Transverse colon (tissue), 4 donors: ENCODE measurements around the gene ARL6IP4. TPM values are rescaled to one million over a fixed set of nuclear protein-coding genes. Genes with fewer than 3 reads are reported as not detected.

Experiments
- DNase-seq: peaks from one replicate; pipeline ENCODE4 v3.0.0-alpha.2; 2019
- H3K27ac ChIP-seq, 4 donors: fragments of 200-600 bp; sonication (generic); 2 replicates each; pipeline ENCODE4 v1.5.1; 2016 to 2018; ENCODE audit warnings: inconsistent platforms in 4 of 4
- H3K27me3 ChIP-seq: fragments of 200-600 bp; sonication (generic); 2 replicates; pipeline ENCODE4 v1.5.1; 2017; ENCODE audit warnings: inconsistent platforms
- H3K36me3 ChIP-seq, 4 donors: fragments of 200-600 bp; sonication (generic); 2 replicates each; pipeline ENCODE4 v1.5.1; 2017 to 2019; ENCODE audit warnings: inconsistent platforms in 4 of 4
- H3K4me1 ChIP-seq, 4 donors: fragments of 200-600 bp; sonication (generic); 2 replicates each; pipeline ENCODE4 v1.5.1; 2017 to 2020; ENCODE audit warnings: inconsistent platforms in 4 of 4
- H3K4me3 ChIP-seq, 4 donors: fragments of 200-600 bp; sonication (generic); 1 replicate in 1 of 4; 2 replicates in 3 of 4; pipeline versions ENCODE4 v1.5.1 to v1.6.1; 2017 to 2019; ENCODE audit warnings: inconsistent platforms in 4 of 4
- H3K9me3 ChIP-seq, 2 donors: fragments of 200-600 bp; sonication (generic); 2 replicates each; pipeline ENCODE4 v1.5.1; 2017 to 2019; ENCODE audit warnings: inconsistent platforms in 2 of 2
- EP300 ChIP-seq: sonication (generic); formaldehyde crosslinking; IDR thresholded peaks from one replicate; pipeline ENCODE4 v1.6.1; 2017; ENCODE audit warnings: antibody characterized with exemption, low read depth
- POLR2A ChIP-seq: fragments of 450-650 bp; IDR thresholded peaks from one replicate; pipeline ENCODE4 v1.6.1; 2016; ENCODE audit warnings: antibody characterized with exemption, mild to moderate bottlenecking, moderate library complexity
- POLR2AphosphoS5 ChIP-seq, 3 donors: sonication (generic); formaldehyde crosslinking; IDR thresholded peaks; one replicate each; pipeline ENCODE4 v1.6.1; 2016; ENCODE audit warnings: antibody characterized with exemption in 3 of 3
- WGBS, 2 donors: methylation state at CpG; one replicate each; pipeline ENCODE4 v1.1.5; 2018; ENCODE audit warnings: low coverage in 1 of 2; 5-methylcytosine and 5-hydroxymethylcytosine counted together
- in situ Hi-C, 4 donors: fragments of 200-750 bp; cut with MboI; loops; one replicate each; pipeline versions ENCODE4 v1.15.0 to v1.15.1; 2017; ENCODE audit warnings: low sequenced_read_pairs in 3 of 4, low pct_ligation_motif_present in 1 of 4, low pct_unique_long_range_greater_than_20kb in 1 of 4
- intact Hi-C: fragments of 100-400 bp; cut with DNase I; formaldehyde crosslinking; loops from one replicate; pipeline ENCODE4 v1.15.1; 2023; ENCODE audit warnings: low total_unique reads
- total RNA-seq, 4 donors: library from RNA; depleted of rRNA; stranded (reverse); fragments of >200 nt; gene quantifications; one replicate each; pipeline ENCODE4 v1.1.0, GENCODE V29; 2016
- TF ChIP-seq, protein P1 (sequence below), 5 experiments: fragments of 200-600 bp in 3 of 5; fragments of 450-650 bp in 2 of 5; sonication (generic) in 3 of 5; IDR thresholded peaks; 1 replicate in 2 of 5; 2 replicates in 3 of 5; pipeline ENCODE4 v1.5.1; 2016 to 2017; ENCODE audit warnings: antibody characterized with exemption in 5 of 5, inconsistent platforms in 3 of 5, mild to moderate bottlenecking in 2 of 5, moderate library complexity in 1 of 5

The ARL6IP4 gene
- total RNA-seq, 4 donors from 2014 or later = 77.4 to 225 (median 184) TPM

DNA sequence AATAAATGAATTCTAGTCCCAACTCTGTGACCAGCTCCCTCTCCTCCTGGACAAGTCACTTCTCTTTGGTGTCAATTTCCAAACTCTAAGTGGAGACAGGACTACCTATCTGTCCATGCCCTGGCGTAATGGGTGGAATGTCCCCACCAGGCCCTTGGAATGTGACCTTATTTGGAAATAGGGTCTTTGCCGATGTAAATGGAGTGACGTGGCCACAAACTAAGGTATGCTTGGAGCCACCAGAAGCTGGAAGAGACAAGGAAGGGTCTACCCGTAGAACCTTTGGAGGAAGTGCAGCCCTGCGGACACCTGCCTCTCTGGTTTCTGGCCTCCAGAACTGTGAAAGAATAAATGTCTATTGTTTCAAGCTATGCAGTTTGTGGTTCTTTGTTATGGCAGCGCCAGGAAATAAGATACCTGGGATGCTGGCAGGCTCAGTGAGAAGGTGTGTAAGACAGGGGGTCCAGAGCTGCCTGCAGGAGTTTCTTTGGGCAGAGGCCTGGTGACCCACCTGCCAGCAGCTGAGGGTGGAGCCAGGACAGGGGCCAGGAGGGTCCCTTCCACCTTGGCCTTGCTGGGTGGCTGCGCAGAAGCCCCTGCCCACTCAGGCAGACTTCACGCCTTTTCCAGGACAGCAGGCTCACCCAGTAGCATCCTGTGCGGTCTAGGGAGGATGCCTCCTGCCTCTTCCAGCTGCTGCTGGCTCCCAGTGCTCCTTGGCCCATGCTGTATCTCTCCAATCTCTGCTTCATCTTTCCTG lies 45.8 kb downstream of the ARL6IP4 start:
- intact Hi-C loops = no loop called here
- no peak for DNase-seq
- 88 to 92% methylated on average over 4 to 9 of the region's 9 CpGs for WGBS, 2 donors
- Histone ChIP-seq H3K4me3 (no peak overlapping the region), H3K9me3 (no peaks in the 10 kb centered on the region), H3K36me3 (no peaks in the 10 kb centered on the region), H3K27me3 (no peaks in the 10 kb centered on the region), H3K27ac (no peak overlapping the region), H3K4me1 (peaks cover 0 to 14% (median 3%) of the 10 kb centered on the region in 4 donors)
- in situ Hi-C loops = loop anchor here in 2 of 4 donors (25.0 kb wide), 1 partner anchor 211 kb away; the partner anchor contains the start of genes MPHOSPH9 (in 2 of the 2) and MTRFR (in 2 of the 2)
- TF ChIP-seq EP300 (no peak), POLR2A (no peak), POLR2AphosphoS5 (IDR thresholded peaks at IDR 0.05) (no peak)
- TF ChIP-seq, protein P1, sequence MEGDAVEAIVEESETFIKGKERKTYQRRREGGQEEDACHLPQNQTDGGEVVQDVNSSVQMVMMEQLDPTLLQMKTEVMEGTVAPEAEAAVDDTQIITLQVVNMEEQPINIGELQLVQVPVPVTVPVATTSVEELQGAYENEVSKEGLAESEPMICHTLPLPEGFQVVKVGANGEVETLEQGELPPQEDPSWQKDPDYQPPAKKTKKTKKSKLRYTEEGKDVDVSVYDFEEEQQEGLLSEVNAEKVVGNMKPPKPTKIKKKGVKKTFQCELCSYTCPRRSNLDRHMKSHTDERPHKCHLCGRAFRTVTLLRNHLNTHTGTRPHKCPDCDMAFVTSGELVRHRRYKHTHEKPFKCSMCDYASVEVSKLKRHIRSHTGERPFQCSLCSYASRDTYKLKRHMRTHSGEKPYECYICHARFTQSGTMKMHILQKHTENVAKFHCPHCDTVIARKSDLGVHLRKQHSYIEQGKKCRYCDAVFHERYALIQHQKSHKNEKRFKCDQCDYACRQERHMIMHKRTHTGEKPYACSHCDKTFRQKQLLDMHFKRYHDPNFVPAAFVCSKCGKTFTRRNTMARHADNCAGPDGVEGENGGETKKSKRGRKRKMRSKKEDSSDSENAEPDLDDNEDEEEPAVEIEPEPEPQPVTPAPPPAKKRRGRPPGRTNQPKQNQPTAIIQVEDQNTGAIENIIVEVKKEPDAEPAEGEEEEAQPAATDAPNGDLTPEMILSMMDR (IDR thresholded peaks at IDR 0.05) = no peak

DNA sequence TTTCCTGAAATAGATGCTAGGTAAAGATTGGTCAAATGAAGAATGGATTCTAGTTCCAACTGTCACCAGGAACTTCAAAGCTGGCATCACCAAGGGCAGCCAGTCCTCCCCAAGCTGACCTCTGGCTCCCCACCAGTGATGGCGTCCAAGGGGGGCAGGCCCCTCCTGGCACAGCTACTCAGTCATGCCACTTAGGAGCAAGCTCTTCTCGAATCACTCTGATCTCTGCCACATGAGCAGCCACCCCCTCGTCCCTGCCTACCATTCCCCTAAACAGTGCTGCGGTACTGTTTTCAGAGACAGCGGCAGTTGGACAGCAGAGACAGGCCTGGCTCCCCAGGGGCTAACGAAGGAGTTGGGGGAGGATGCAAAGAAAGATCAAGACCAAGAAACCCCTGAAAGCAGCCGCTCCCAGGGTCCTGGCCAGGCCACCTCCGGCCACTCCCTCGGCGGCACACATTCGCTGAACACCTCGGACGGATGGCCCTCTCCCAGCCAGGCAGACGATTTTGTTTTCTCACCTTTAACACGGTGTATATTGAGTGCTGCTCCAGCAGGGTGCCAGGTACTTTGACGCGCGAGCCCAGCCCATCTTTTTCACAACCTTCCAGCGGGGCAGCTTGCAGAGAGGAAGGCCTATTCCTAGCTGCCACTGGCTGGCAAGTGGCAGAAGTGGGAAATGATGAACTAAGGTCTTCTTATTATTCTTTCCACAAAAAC lies 47.4 kb downstream of the ARL6IP4 start:
- DNase-seq = no peak
- H3K4me3 ChIP-seq = no peak overlapping the region
- H3K4me1 ChIP-seq = peaks cover 0 to 13% (median 3%) of the 10 kb centered on the region in 4 donors
- TF ChIP-seq POLR2A = no peak
- no peak for TF ChIP-seq EP300
- no peak for TF ChIP-seq POLR2AphosphoS5 (IDR thresholded peaks at IDR 0.05)
- TF ChIP-seq, protein P1 (IDR thresholded peaks at IDR 0.05) = no peak
- H3K36me3 ChIP-seq = no peaks in the 10 kb centered on the region
- WGBS, 2 donors = 81 to 85% methylated on average over 12 to 19 of the region's 19 CpGs
- intact Hi-C loops (no loop called here), in situ Hi-C loops (loop anchor here in 2 of 4 donors (25.0 kb wide), 1 partner anchor 209 kb away; the partner anchor contains the start of genes MPHOSPH9 (in 2 of the 2) and MTRFR (in 2 of the 2))
- H3K27me3 ChIP-seq = no peaks in the 10 kb centered on the region
- no peak overlapping the region for H3K27ac ChIP-seq
- H3K9me3 ChIP-seq = no peaks in the 10 kb centered on the region

DNA sequence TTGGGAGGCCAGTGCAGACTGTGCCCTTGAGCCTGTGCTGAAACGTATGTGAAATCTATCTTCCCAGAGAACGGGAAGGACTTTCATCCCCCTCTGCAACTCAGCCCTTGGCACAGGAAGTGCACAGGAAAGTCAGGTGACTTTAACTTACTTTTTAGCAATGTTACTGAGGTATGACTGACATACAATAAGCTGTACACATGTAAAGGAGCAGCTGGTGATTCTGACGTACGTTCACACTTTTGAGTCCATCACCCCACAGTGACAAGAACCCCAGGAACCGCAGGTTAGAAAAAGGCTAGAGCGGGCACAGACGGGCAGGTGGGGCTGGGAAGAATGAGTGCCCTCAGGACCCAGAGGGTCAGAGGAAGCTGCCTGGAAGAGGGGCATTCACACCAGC lies 48.0 kb downstream of the ARL6IP4 start:
- H3K27me3 ChIP-seq = no peaks in the 10 kb centered on the region
- no peaks in the 10 kb centered on the region for H3K36me3 ChIP-seq
- intact Hi-C loops = no loop called here
- H3K27ac ChIP-seq = no peak overlapping the region
- no peaks in the 10 kb centered on the region for H3K9me3 ChIP-seq
- WGBS, 2 donors = 85 to 88% methylated on average over 7 of the region's 7 CpGs
- peaks cover 0 to 11% (median 3%) of the 10 kb centered on the region in 4 donors for H3K4me1 ChIP-seq
- in situ Hi-C loops = loop anchor here in 2 of 4 donors (25.0 kb wide), 1 partner anchor 209 kb away; the partner anchor contains the start of genes MPHOSPH9 (in 2 of the 2) and MTRFR (in 2 of the 2)
- no peak for TF ChIP-seq POLR2A
- TF ChIP-seq, protein P1 (IDR thresholded peaks at IDR 0.05) = no peak
- no peak for TF ChIP-seq POLR2AphosphoS5 (IDR thresholded peaks at IDR 0.05)
- no peak for TF ChIP-seq EP300
- no peak for DNase-seq
- no peak overlapping the region for H3K4me3 ChIP-seq

DNA sequence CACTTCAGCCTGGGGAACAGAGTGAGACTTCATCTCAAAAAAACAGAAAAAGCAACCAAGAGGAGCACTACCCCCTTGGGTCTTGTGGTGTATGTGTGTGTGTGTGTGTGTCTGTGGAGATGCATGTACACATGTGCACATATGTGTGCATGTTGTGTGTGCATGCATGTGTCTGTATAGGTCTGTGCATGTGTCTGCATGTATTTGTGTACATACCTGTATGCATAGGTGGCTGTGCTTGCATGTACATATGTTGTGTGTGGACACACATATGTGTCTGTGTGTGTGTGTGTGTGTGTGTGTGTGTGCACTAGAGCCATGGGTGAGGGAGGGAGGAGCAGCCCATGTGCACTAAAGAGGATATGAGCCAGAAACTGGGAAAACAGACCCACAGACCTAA lies 49.1 kb downstream of the ARL6IP4 start:
- no peaks in the 10 kb centered on the region for H3K36me3 ChIP-seq
- no peaks in the 10 kb centered on the region for H3K27me3 ChIP-seq
- no peak for TF ChIP-seq EP300
- TF ChIP-seq POLR2AphosphoS5 (IDR thresholded peaks at IDR 0.05) = no peak
- no peak for TF ChIP-seq POLR2A
- in situ Hi-C loops (loop anchor here in 2 of 4 donors (25.0 kb wide), 1 partner anchor 208 kb away; the partner anchor contains the start of genes MPHOSPH9 (in 2 of the 2) and MTRFR (in 2 of the 2)), intact Hi-C loops (no loop called here)
- no peak for DNase-seq
- H3K9me3 ChIP-seq = no peaks in the 10 kb centered on the region
- peaks cover 0 to 6% (median 2%) of the 10 kb centered on the region in 4 donors for H3K4me1 ChIP-seq
- no peak overlapping the region for H3K4me3 ChIP-seq
- H3K27ac ChIP-seq = no peak overlapping the region
